Mesendoderm (in vitro differentiated cells): Measurements from ENCODE around the gene CIC.

Experiments used
- DNase-seq: peaks from one replicate; pipeline ENCODE4 v3.0.0; 2013
- H2AK5ac ChIP-seq: 2 replicates; pipeline ENCODE4 v1.6.1; 2013; ENCODE audit warnings: low read length, inconsistent platforms
- H2BK120ac ChIP-seq: 2 replicates; pipeline ENCODE4 v1.6.1; 2013; ENCODE audit warnings: low read depth, mild to moderate bottlenecking, low read length, moderate library complexity, mixed read lengths
- H2BK15ac ChIP-seq: replicated peaks from 2 replicates; pipeline ENCODE4 v1.6.1; 2013; ENCODE audit warnings: low read depth, mild to moderate bottlenecking, moderate library complexity
- H2BK5ac ChIP-seq: 2 replicates; pipeline ENCODE4 v1.6.1; 2013; ENCODE audit warnings: low read length, inconsistent platforms
- H3K18ac ChIP-seq: 2 replicates; pipeline ENCODE4 v1.6.1; 2013; ENCODE audit warnings: mild to moderate bottlenecking, low read length, mixed read lengths
- H3K23ac ChIP-seq: one replicate; pipeline ENCODE4 v1.6.1; 2013; ENCODE audit warnings: low read length
- H3K27ac ChIP-seq: 2 replicates; pipeline ENCODE4 v1.5.1; 2013; ENCODE audit warnings: low read depth, mild to moderate bottlenecking, inconsistent platforms, low read length, moderate library complexity
- H3K27me3 ChIP-seq: 2 replicates; pipeline ENCODE4 v1.6.1; 2013; ENCODE audit warnings: low read length, control low read depth, mild to moderate bottlenecking, inconsistent platforms; ENCODE audit not compliant: insufficient read depth, poor library complexity
- H3K36me3 ChIP-seq: 2 replicates; pipeline ENCODE4 v1.6.1; 2013; ENCODE audit warnings: low read length, inconsistent platforms; ENCODE audit not compliant: control insufficient read depth, insufficient read depth
- H3K4ac ChIP-seq: one replicate; pipeline ENCODE4 v1.6.1; 2013; ENCODE audit warnings: low read depth, mild to moderate bottlenecking, low read length, moderate library complexity
- H3K4me1 ChIP-seq: 2 replicates; pipeline ENCODE4 v1.6.1; 2013; ENCODE audit warnings: low read depth, low read length, inconsistent platforms; ENCODE audit not compliant: control insufficient read depth
- H3K4me2 ChIP-seq: 2 replicates; pipeline ENCODE4 v1.6.1; 2013; ENCODE audit warnings: low read length
- H3K4me3 ChIP-seq: 2 replicates; pipeline ENCODE4 v1.5.1; 2013; ENCODE audit warnings: mild to moderate bottlenecking, low read length
- H3K56ac ChIP-seq: one replicate; pipeline ENCODE4 v1.6.1; 2013; ENCODE audit warnings: low read length
- H3K79me1 ChIP-seq: 2 replicates; pipeline ENCODE4 v1.6.1; 2013; ENCODE audit warnings: low read length, inconsistent platforms
- H3K79me2 ChIP-seq: 2 replicates; pipeline ENCODE4 v1.6.1; 2013; ENCODE audit warnings: mild to moderate bottlenecking, low read length; ENCODE audit not compliant: control insufficient read depth, insufficient read depth
- H3K9ac ChIP-seq: 2 replicates; pipeline ENCODE4 v1.6.1; 2013; ENCODE audit warnings: low read length, inconsistent platforms
- H4K5ac ChIP-seq: one replicate; pipeline ENCODE4 v1.6.1; 2013; ENCODE audit warnings: low read length
- H4K8ac ChIP-seq: one replicate; pipeline ENCODE4 v1.6.1; 2013; ENCODE audit warnings: low read depth, mild to moderate bottlenecking, control low read depth, low read length, moderate library complexity
- WGBS: extraction: QIAGEN DNeasy Blood & Tissue Kit; methylation state at CpG from one replicate; pipeline ENCODE4 v1.1.7; 2013; ENCODE audit warnings: low lambda C conversion rate, missing lambda C conversion rate; ENCODE audit not compliant: insufficient coverage; ENCODE audit errors: extremely low coverage; 5-methylcytosine and 5-hydroxymethylcytosine counted together

CIC gene

GRCh38 chr19:42279902-42280814 is 11.1 kb downstream of the CIC start:
- no peak overlapping the region for H2AK5ac ChIP-seq

GRCh38 chr19:42280815-42281145 is 11.7 kb downstream of the CIC start:
- peak overlapping the region; percentile 65 for H3K27ac ChIP-seq
- no peak overlapping the region for H2AK5ac ChIP-seq
- no peaks in the 10 kb centered on the region for H3K27me3 ChIP-seq
- peak; percentile 45 for DNase-seq
- H4K5ac ChIP-seq = no peak overlapping the region
- peak overlapping the region; percentile 64 for H3K4me2 ChIP-seq
- H3K23ac ChIP-seq = no peak overlapping the region
- peaks cover 13% of the 10 kb centered on the region for H3K4me1 ChIP-seq
- peak overlapping the region; percentile 90 for H3K56ac ChIP-seq
- H3K79me2 ChIP-seq = peaks cover 10% of the 10 kb centered on the region
- no CpG with 5 or more reads among the region's 20 CpGs for WGBS
- H3K4me3 ChIP-seq = peak overlapping the region; percentile 58
- no peak overlapping the region for H2BK15ac ChIP-seq
- H3K4ac ChIP-seq = peak overlapping the region; percentile 71
- no peak overlapping the region for H2BK5ac ChIP-seq
- peak overlapping the region; percentile 46 for H2BK120ac ChIP-seq
- H3K18ac ChIP-seq = peak overlapping the region; percentile 86
- H3K36me3 ChIP-seq = no peaks in the 10 kb centered on the region
- H3K9ac ChIP-seq = peak overlapping the region; percentile 71
- no peak overlapping the region for H4K8ac ChIP-seq
- peaks cover 14% of the 10 kb centered on the region for H3K79me1 ChIP-seq

More at GRCh38 chr19:42279902-42280814, 11.1 kb downstream of the CIC start:
- Histone ChIP-seq H3K56ac (peak overlapping the region; percentile 90), H3K4me2 (peak overlapping the region; percentile 64), H3K36me3 (no peaks in the 10 kb centered on the region), H2BK15ac (no peak overlapping the region), H4K5ac (no peak overlapping the region), H2BK5ac (no peak overlapping the region), H2BK120ac (peak overlapping the region; percentile 46), H3K79me1 (peaks cover 11% of the 10 kb centered on the region), H3K4me1 (peaks cover 13% of the 10 kb centered on the region), H3K27ac (peak overlapping the region; percentile 65), H3K4ac (peak overlapping the region; percentile 71), H3K79me2 (peaks cover 5% of the 10 kb centered on the region), H3K18ac (peak overlapping the region; percentile 86), H3K4me3 (peak overlapping the region; percentile 58), H3K27me3 (no peaks in the 10 kb centered on the region), H4K8ac (peak overlapping the region; percentile 7), H3K9ac (peak overlapping the region; percentile 71), H3K23ac (no peak overlapping the region)
- peak; percentile 76 for DNase-seq
- WGBS = no CpG with 5 or more reads among the region's 89 CpGs

- Histone ChIP-seq H3K79me2 (peaks cover 13% of the 10 kb centered on the region), H3K18ac (peak overlapping the region; percentile 86), H2BK15ac (peak overlapping the region; percentile 10), H3K4me3 (no peak overlapping the region), H3K4me1 (peaks cover 13% of the 10 kb centered on the region), H2BK120ac (peak overlapping the region; percentile 46), H3K56ac (peak overlapping the region; percentile 90), H3K4me2 (peak overlapping the region; percentile 1), H3K23ac (peak overlapping the region; percentile 18), H3K79me1 (peaks cover 18% of the 10 kb centered on the region), H3K4ac (peak overlapping the region; percentile 71), H3K27ac (peak overlapping the region; percentile 77), H4K8ac (peak overlapping the region; percentile 30), H4K5ac (no peak overlapping the region), H3K27me3 (no peaks in the 10 kb centered on the region), H3K9ac (peak overlapping the region; percentile 66), H2AK5ac (no peak overlapping the region), H2BK5ac (no peak overlapping the region), H3K36me3 (no peaks in the 10 kb centered on the region)
- WGBS = no CpG with 5 or more reads among the region's 25 CpGs
- DNase-seq = peak; percentile 72
Measured at GRCh38 chr19:42281146-42281826, 12.2 kb downstream of the CIC start.

GRCh38 chr19:42281827-42282762 is 13.0 kb downstream of the CIC start:
- peak; percentile 80 for DNase-seq
- Histone ChIP-seq H4K5ac (peak overlapping the region; percentile 2), H3K4me1 (peaks cover 13% of the 10 kb centered on the region), H3K27ac (peak overlapping the region; percentile 77), H3K56ac (peak overlapping the region; percentile 90), H3K23ac (peak overlapping the region; percentile 29), H3K36me3 (no peaks in the 10 kb centered on the region), H3K79me1 (peaks cover 18% of the 10 kb centered on the region), H2AK5ac (peak overlapping the region; percentile 98), H3K27me3 (no peaks in the 10 kb centered on the region), H3K79me2 (peaks cover 13% of the 10 kb centered on the region), H3K9ac (peak overlapping the region; percentile 66), H4K8ac (peak overlapping the region; percentile 30), H3K4me2 (peak overlapping the region; percentile 1), H2BK5ac (peak overlapping the region; percentile 89), H3K18ac (peak overlapping the region; percentile 86), H3K4ac (peak overlapping the region; percentile 71), H3K4me3 (no peak overlapping the region), H2BK15ac (no peak overlapping the region), H2BK120ac (peak overlapping the region; percentile 39)
- WGBS = no CpG with 5 or more reads among the region's 7 CpGs

GRCh38 chr19:42282819-42283187 is 13.8 kb downstream of the CIC start:
- peak overlapping the region; percentile 87 for H3K9ac ChIP-seq
- DNase-seq = no peak
- peaks cover 18% of the 10 kb centered on the region for H3K79me1 ChIP-seq
- no peak overlapping the region for H3K4me3 ChIP-seq
- WGBS = no CpG with 5 or more reads among the region's 4 CpGs
- no peak overlapping the region for H3K23ac ChIP-seq
- peak overlapping the region; percentile 88 for H3K56ac ChIP-seq
- H3K4me2 ChIP-seq = peak overlapping the region; percentile 94
- H3K4me1 ChIP-seq = peaks cover 13% of the 10 kb centered on the region
- no peak overlapping the region for H3K4ac ChIP-seq
- no peaks in the 10 kb centered on the region for H3K27me3 ChIP-seq
- H2AK5ac ChIP-seq = peak overlapping the region; percentile 6
- no peak overlapping the region for H2BK120ac ChIP-seq
- peak overlapping the region; percentile 4 for H3K27ac ChIP-seq
- no peak overlapping the region for H3K18ac ChIP-seq
- no peak overlapping the region for H4K8ac ChIP-seq
- H2BK5ac ChIP-seq = peak overlapping the region; percentile 6
- H2BK15ac ChIP-seq = no peak overlapping the region
- H4K5ac ChIP-seq = no peak overlapping the region
- H3K36me3 ChIP-seq = no peaks in the 10 kb centered on the region
- H3K79me2 ChIP-seq = peaks cover 13% of the 10 kb centered on the region
